SU-DHL-6 (cell line): ENCODE results near the gene STAP1.

Experiments used
- H2AFZ ChIP-seq: fragments of 200-600 bp; sonication (generic); 2 replicates; pipeline ENCODE4 v1.6.1; 2014; ENCODE audit warnings: low read depth, mild to moderate bottlenecking, moderate library complexity, mixed read lengths, antibody characterized with exemption, low read length; ENCODE audit not compliant: severe bottlenecking
- H3F3A ChIP-seq: fragments of 200-600 bp; shearing (Covaris generic); 2 replicates; pipeline ENCODE4 v1.6.0; 2016; ENCODE audit warnings: antibody characterized with exemption, mild to moderate bottlenecking; ENCODE audit not compliant: insufficient read depth
- H3K27ac ChIP-seq: fragments of 200-600 bp; sonication (generic); 2 replicates; pipeline ENCODE4 v1.5.1; 2016; ENCODE audit warnings: low read depth, mild to moderate bottlenecking, low read length, moderate library complexity, mixed read lengths
- H3K27me3 ChIP-seq: fragments of 200-600 bp; sonication (generic), shearing (Covaris generic); 2 replicates; pipeline ENCODE4 v1.6.0; 2014; ENCODE audit warnings: mild to moderate bottlenecking, low read length
- H3K36me3 ChIP-seq: fragments of 200-600 bp; sonication (generic); 2 replicates; pipeline ENCODE4 v1.6.1; 2014; ENCODE audit warnings: mild to moderate bottlenecking, low read length, mixed read lengths
- H3K4me2 ChIP-seq: fragments of 300-600, 200-600 bp; shearing (Covaris generic), sonication (generic); 2 replicates; pipeline ENCODE4 v1.6.0; 2014; ENCODE audit warnings: low read length, low read depth, mild to moderate bottlenecking; ENCODE audit not compliant: poor library complexity, severe bottlenecking
- H3K4me3 ChIP-seq: fragments of 200-600 bp; sonication (generic); 2 replicates; pipeline ENCODE4 v1.5.1; 2014; ENCODE audit warnings: antibody characterized with exemption, low read length, mild to moderate bottlenecking, mixed read lengths; ENCODE audit not compliant: insufficient read depth, poor library complexity, severe bottlenecking
- H3K79me2 ChIP-seq: fragments of 200-600 bp; sonication (generic); 2 replicates; pipeline ENCODE4 v1.6.1; 2014; ENCODE audit warnings: mild to moderate bottlenecking, low read length, moderate library complexity; ENCODE audit not compliant: insufficient read depth
- H3K9ac ChIP-seq: fragments of 200-600 bp; sonication (generic); 2 replicates; pipeline ENCODE4 v1.7.0; 2014; ENCODE audit warnings: mild to moderate bottlenecking, low read length
- H3K9me2 ChIP-seq: fragments of 200-600 bp; sonication (generic); replicated peaks from 2 replicates; pipeline ENCODE4 v1.6.1; 2014; ENCODE audit warnings: low read length; ENCODE audit not compliant: insufficient read depth
- H3K9me3 ChIP-seq: fragments of 200-600 bp; sonication (generic); 2 replicates; pipeline ENCODE4 v1.6.1; 2014; ENCODE audit warnings: low read length, mixed read lengths; ENCODE audit not compliant: insufficient read depth
- H4K20me1 ChIP-seq: fragments of 200-600 bp; sonication (generic); 2 replicates; pipeline ENCODE4 v1.6.1; 2014; ENCODE audit warnings: low read depth, mild to moderate bottlenecking, antibody characterized with exemption, low read length, moderate library complexity, mixed read lengths
- EZH2phosphoT487 ChIP-seq: fragments of 200-600 bp; sonication (generic), shearing (Covaris generic); conservative IDR thresholded peaks from 2 replicates; pipeline ENCODE4 v1.6.1; 2018; ENCODE audit warnings: mild to moderate bottlenecking, antibody characterized with exemption, low read length, moderate library complexity, mixed read lengths
- TF ChIP-seq, protein P1 (sequence below): fragments of 200-600 bp; sonication (generic); IDR thresholded peaks from one replicate; pipeline ENCODE4 v1.5.1; 2017; ENCODE audit warnings: antibody characterized with exemption, mild to moderate bottlenecking, low read length, moderate library complexity; ENCODE audit not compliant: insufficient read depth, poor library complexity, severe bottlenecking

The STAP1 gene

DNA sequence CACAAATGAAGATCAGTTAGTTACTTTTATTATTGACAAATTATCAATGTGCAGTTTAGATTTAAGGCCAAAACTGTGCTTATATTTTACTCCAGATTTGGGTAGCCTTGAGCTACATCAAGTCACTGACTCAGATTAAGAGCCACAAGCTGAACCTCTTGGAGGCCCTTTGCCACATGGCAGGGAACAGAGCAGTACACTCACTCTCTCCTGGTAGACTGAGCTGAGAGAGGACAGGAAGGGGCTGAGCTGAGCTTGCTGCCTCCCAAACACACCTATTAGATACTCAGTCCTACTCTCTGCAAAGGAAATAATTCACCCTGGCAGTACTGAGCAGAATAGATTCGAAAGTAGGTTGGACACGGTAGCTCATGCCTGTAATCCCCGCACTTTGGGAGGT is 7.8 kb downstream of the STAP1 start:
- Histone ChIP-seq H3K79me2 (peaks cover 72% of the 10 kb centered on the region), H4K20me1 (no peaks in the 10 kb centered on the region), H3K27ac (no peak overlapping the region), H3K27me3 (no peaks in the 10 kb centered on the region), H3K9me2 (no peaks in the 10 kb centered on the region), H3K4me2 (no peak overlapping the region), H3K36me3 (peaks cover 2% of the 10 kb centered on the region; the same call in 1 of the 2 replicates), H3F3A (peaks cover 8% of the 10 kb centered on the region; the same call in 1 of the 2 replicates), H2AFZ (no peak overlapping the region), H3K4me3 (no peak overlapping the region), H3K9ac (no peak overlapping the region), H3K9me3 (no peaks in the 10 kb centered on the region)
- TF ChIP-seq EZH2phosphoT487 = no peak

DNA sequence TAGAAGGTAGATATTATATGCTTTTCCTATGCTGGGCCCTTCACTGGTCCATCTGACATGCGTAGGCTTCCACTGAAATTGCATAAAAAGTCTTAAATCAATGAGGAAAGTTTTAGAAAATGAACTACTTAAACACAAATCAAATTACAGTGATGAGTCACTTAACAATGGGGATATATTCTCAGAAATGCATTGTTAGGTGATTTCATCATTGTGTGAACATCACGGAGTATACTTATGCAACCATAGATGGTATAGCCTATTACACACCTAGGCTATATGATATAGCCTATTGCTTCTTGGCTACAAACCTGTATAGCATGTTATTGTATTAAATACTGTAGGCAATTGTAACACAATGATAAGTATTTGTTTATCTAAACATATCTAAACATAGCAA is 10.3 kb downstream of the STAP1 start:
- H3K9ac ChIP-seq = no peak overlapping the region
- no peaks in the 10 kb centered on the region for H4K20me1 ChIP-seq

DNA sequence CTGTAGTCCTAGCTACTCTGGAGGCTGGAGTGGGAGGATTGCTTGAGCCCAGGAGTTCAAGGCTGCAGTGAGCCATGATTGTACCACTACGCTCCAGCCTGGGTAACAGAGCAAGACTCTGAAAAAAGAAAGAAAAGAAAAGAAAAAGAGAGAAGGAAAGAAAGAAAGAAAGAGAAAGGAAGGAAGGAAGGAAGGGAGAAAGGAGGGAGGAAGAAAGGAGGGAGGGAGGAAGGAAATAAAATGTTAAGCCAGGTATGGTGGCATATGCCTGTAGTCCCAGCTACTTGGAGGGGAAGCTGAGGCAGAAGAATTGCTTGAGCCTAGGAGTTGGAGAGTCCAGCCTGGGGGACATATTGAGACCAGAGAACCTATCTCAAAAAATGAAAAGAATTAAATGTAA is 12.0 kb downstream of the STAP1 start:
- Histone ChIP-seq H3K9ac (no peak overlapping the region), H4K20me1 (no peaks in the 10 kb centered on the region), H3K36me3 (no peaks in the 10 kb centered on the region; the same call in 1 of the 2 replicates), H3K27ac (no peak overlapping the region), H3K9me2 (no peaks in the 10 kb centered on the region), H3K4me2 (no peak overlapping the region), H3F3A (peaks cover 34% of the 10 kb centered on the region), H2AFZ (no peak overlapping the region), H3K79me2 (peaks cover 32% of the 10 kb centered on the region), H3K27me3 (no peaks in the 10 kb centered on the region), H3K9me3 (no peaks in the 10 kb centered on the region), H3K4me3 (no peak overlapping the region)
- TF ChIP-seq, protein P1, sequence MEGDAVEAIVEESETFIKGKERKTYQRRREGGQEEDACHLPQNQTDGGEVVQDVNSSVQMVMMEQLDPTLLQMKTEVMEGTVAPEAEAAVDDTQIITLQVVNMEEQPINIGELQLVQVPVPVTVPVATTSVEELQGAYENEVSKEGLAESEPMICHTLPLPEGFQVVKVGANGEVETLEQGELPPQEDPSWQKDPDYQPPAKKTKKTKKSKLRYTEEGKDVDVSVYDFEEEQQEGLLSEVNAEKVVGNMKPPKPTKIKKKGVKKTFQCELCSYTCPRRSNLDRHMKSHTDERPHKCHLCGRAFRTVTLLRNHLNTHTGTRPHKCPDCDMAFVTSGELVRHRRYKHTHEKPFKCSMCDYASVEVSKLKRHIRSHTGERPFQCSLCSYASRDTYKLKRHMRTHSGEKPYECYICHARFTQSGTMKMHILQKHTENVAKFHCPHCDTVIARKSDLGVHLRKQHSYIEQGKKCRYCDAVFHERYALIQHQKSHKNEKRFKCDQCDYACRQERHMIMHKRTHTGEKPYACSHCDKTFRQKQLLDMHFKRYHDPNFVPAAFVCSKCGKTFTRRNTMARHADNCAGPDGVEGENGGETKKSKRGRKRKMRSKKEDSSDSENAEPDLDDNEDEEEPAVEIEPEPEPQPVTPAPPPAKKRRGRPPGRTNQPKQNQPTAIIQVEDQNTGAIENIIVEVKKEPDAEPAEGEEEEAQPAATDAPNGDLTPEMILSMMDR = no peak
- TF ChIP-seq EZH2phosphoT487 = no peak

More for the DNA sequence above, 10.3 kb downstream of the STAP1 start:
- peaks cover 22% of the 10 kb centered on the region; the same call in 1 of the 2 replicates for H3F3A ChIP-seq
- TF ChIP-seq, protein P1 = no peak
- no peak for TF ChIP-seq EZH2phosphoT487
- no peaks in the 10 kb centered on the region for H3K9me2 ChIP-seq
- peaks cover 49% of the 10 kb centered on the region for H3K79me2 ChIP-seq
- no peaks in the 10 kb centered on the region; the same call in 1 of the 2 replicates for H3K36me3 ChIP-seq
- H3K9me3 ChIP-seq = no peaks in the 10 kb centered on the region
- H3K4me2 ChIP-seq = no peak overlapping the region
- H3K27me3 ChIP-seq = no peaks in the 10 kb centered on the region
- no peak overlapping the region for H2AFZ ChIP-seq
- no peak overlapping the region for H3K4me3 ChIP-seq
- no peak overlapping the region for H3K27ac ChIP-seq

DNA sequence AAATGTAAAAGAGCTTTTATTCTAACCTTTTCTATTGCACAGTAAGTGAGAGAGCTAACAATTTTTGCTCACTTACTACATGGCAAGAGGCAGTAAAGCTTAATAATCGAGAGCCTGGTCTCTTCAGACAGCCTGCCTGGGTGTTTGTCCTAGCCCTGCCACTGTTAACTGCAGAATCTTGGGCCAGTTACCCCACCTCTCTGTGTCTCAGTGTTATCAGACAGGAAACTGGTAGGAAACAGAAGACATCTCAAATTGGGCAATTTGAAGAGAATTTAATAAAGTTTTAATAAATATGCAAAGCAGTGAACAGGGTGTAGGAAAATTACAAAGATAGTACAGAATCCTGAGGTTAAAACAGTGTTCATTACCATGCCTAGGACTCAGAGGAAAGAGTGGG is 13.4 kb downstream of the STAP1 start:
- Histone ChIP-seq H2AFZ (no peak overlapping the region), H3K36me3 (peaks cover 9% of the 10 kb centered on the region; the same call in 1 of the 2 replicates), H3K9me3 (no peaks in the 10 kb centered on the region), H3K27me3 (no peaks in the 10 kb centered on the region), H3F3A (peaks cover 37% of the 10 kb centered on the region), H3K79me2 (peaks cover 20% of the 10 kb centered on the region), H3K27ac (peak overlapping the region; percentile 95), H3K4me3 (no peak overlapping the region), H3K9me2 (no peaks in the 10 kb centered on the region), H3K9ac (no peak overlapping the region), H3K4me2 (peak overlapping the region; percentile 27), H4K20me1 (no peaks in the 10 kb centered on the region)
- TF ChIP-seq EZH2phosphoT487 = no peak
- TF ChIP-seq, protein P1 = no peak
